G401.6 (cell line): Measurements from ENCODE around the gene DYNC1I1.

Experiments used
- FAIRE-seq: peaks from 2 replicates; lab custom pipeline; 2012; peaks lifted over from hg19 to GRCh38; lab: Jason Lieb, UNC

Gene DYNC1I1

DNA sequence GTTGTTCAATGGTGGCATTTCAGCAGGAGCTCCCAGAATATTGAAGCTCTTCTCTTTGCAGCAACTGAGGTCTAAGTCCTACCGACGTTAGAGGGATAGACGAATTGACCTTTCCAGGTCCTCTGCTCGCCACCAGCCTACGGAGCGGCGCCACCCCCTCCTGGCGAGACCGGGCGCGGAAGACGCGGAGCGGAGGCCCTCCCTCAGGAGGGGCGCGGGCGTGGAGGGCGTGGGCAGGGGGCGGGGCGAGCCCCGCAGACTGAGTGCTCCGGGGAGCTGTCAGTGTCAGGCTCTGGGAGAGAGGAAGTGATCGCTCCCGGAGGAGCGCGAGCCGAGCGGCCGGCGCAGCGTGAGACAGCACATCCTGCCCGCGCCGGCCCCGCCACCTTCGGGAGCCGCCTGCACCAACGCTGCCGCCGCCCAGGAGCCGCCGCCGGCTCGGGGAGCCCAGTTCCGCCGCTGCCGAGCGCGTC, at the start of gene DYNC1I1:
Gene DYNC1I1 (plus strand): TSS at position 257 of the 473 bp plus-strand sequence. CDS start 32,176 bp downstream, outside the sequence.
- FAIRE-seq = no peak

DNA sequence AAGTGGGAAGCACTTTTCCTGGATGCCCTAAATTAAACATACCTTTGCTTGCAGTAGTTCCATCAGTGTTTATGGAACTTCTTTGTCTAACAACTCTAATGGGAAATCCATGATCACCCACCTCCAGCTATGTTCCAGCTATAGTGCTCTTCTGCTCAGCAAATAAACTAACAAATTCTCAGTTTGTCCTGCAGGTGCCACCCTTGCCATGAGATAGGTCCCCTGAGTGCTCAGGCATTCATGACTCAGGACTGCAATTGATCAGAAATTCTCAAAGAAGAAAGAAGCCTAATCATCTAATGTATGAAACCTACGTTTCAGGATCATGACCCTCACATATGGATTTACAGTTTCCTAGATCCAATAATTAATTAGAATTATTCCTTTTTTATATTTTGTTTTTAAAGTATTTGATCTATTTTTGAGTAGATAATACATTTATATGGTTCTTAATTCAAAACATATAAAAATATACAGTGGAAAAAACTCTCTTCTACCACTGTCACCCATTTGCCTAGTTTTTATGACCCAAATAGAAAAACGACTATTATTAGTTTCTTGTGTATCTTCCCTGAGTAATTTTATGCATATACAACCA, 48.7 kb upstream of the DYNC1I1 start:
- FAIRE-seq = no peak

DNA sequence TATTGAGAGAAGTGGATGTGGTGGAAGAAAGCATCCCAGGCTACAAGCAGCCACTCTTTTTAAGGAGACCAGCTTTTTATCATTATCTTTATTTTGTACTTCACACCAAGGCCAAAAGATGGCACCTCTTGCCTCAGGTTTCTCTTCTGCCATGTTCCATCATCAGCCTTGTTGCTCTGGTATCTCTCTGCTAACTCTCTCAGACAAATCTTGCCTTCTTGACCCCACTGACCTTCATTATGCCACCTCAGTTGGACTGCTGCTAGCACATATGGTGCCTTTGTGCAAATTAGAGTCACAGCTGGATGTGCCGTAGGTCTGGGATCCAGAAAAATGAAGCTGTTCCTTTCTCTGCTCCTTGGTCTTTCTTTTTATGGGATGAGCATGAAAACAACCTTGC, 47.1 kb upstream of the DYNC1I1 start:
- no peak for FAIRE-seq

DNA sequence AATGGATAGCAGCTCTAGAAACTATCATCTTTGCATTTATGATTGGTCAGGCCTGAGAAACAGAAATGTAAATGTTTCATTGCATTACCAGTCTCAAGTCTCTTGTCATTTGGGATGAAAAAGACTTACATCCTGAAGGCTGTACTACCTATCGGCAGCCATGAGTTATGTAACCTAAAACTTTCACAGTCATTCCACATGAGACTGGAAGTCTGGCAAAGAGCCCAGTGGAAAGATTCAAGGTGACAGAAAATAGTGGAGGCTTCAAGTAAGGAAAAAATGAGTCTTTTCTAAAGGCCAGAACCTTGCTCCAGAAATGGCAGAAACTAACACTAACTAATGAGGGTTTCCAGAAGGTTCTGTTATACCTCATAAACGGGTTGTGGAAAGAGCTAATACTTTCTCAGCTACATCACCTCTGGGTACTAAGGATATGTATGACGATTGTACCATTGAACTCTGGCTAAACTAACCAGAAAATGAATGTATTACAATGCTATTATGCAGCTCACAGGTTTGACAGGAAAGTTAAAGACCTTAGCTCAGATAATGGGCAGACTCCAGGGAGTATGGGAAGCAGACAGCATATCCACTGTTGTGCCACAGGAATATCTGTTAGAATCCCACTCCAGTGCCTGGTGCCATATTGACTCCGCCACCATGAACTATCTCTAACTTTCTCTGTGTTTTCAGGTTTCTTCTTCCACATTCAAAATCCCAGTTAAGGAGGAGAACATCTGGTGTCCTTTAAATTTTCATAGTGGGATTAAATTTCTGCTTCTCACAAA, 41.7 kb upstream of the DYNC1I1 start:
- no peak for FAIRE-seq

DNA sequence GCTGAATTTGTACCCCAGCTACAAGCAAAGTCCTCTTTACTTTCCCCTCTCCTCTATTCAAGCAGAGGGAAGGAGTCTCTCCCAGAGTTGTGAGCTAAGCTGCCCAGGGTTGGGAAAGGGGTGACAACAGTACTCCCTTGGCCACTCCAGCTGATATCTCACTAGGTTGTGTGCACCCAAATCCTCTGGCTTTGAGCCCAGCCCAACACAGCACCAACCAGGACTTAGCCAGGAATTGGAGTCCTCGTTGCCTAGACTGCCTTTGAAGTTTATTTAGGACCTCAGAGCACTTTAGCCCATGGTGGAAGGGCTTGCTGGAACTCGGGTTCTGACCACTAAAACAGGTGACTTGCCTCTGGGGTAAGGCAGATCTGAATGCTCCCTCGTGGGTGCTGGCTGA, 35.7 kb upstream of the DYNC1I1 start:
- FAIRE-seq = no peak

DNA sequence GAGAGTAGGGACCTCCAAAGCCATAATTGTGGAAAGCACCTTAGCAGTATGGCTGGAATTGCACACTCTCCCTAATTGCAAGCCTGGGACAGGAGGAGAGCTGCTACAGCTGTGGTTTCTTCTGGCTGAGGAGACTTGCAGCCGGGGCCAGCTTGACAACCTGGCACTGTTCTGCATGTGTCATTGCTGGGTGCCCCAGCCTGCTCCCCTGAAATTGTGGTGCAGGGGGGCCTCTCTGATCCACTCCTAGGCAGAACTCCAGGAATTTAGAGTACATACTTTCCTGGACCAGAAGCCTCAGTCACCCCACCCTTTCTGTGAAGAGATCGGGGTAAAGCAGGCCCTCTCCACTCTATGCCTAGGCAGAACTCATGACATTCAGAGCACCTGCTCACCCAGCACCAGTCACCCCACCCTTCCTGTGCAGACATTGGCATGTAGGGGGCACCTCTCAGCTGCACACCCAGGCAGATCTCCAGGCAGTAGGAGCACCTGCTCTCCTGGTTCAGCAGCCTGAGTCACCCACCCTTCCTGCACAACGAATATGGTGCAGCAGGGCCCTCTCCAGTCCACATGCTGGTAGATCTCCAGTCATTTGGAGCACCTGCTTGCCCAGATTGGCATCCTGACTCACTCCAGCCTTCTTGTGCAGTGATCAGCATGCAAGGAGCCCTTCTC, 34.4 kb upstream of the DYNC1I1 start:
- FAIRE-seq = no peak

DNA sequence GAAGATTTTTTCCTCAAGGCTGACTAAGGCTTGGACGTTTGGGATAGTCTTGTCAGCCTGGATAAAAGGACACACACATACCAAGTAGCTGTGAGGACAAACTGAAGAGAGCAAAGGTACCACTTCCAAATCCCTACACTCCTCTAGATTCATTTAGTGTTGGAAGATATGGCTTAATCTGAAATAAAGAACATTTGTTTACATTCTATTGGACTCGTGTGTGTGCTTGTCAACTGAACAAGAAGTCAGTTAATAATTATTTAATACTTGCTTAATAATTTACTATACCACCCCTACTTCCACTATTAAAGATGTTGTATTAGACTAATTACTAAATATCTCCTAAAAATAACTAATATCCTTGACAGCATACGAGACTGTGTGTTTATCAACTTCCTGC, 23.3 kb upstream of the DYNC1I1 start:
- no peak for FAIRE-seq

DNA sequence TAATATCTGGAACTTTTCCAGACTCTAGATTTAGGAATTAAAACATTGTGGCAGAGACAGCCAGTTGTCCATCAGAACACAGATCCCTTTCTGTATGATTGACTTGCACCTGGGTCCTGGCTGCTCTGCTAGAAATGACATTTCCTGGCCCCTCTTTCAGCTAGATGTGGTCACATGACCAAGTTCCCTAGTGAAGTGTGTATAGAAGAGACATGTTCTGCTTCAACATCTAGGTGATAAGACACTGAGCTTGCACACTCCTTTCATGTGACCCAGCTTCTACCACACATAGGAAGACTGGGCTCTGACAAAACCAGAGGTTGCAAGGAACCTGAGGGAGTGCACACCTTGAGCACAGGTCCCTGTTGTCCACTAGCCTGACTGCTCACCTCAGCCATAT, 22.8 kb upstream of the DYNC1I1 start:
- FAIRE-seq = no peak

DNA sequence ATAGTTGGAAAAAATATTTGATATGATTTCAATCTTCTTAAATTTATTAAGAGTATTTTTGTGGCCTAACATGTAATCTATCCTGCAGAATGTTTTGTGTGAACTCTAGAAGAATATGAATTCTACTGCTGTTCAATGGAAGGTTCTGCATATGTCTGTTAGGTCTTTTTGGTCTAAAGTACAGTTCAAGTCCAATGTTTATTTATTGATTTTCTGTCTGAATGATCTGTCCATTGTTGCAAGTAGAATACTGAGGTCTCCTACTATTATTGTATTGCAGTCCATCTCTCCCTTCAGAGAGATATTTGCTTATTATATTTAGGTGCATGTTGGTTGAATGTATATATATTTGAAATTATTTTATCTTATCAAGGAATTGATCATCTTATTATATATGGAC, 18.9 kb upstream of the DYNC1I1 start:
- no peak for FAIRE-seq

DNA sequence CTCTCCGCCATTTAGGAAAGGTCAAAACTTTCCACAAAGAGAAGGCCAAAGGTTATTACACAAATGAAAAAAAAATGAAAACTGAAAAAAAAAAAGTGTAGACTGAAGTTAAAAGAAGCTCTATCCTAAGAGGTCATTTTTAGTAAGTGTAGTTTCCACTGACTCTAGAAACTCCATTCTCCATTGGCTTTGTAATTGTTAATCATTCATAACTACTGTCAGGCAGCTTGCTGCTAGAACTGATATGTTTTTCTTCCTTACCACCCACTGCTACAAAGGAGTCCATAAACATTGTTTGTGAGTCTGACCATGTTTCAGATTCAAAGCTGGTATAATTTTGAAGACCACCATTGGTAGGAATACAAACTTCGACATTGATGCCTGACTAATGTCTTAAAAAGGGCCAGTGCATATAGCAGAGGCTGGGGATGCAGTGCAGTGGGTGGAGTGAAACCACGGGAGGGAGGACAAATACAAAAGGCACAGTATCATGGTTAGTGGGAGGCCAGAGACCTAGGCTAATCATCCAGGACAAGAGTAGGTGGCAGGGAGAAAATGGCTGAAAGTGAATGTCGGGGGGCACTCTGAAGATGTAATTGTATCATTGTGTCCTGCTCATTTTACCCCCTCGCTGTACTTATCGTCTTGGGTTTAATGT, 16.9 kb upstream of the DYNC1I1 start:
- no peak for FAIRE-seq

DNA sequence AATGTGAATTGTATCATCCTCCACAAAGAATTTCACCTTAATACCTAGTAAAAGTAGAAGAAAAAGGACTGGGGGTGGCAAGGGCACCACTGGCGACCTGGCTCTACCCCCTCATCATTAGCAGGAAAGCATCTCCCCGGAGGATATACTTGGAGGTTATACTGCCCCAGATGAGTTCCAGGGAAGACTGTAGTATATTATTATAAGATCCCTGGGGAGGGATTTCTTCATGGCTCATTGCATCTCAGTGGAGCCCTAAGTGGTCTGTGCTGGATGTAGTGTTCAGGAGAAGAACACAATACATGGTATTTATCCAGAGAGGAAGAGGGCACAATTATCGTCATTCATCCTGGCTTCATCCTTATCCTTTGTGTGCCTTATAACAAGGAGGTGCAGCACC, 14.2 kb upstream of the DYNC1I1 start:
- no peak for FAIRE-seq

DNA sequence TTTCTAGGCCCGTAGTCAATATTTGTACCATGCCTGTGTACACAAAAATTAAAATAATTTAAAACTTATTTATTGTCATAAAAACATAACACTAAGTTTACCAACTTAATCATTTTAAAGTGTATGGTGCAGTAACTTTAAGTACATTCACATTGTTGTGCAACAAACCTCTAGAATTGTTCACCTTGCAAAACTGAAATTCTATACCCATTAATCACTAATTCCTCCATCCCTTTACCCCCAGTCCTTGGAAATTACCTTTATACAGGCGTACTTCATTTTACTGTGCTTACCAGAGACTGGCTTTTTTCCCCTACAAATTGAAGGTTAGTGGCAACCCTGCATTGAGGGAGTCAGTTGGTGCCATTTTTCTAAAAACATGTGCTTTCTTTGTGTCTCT, 6.3 kb upstream of the DYNC1I1 start:
- no peak for FAIRE-seq

DNA sequence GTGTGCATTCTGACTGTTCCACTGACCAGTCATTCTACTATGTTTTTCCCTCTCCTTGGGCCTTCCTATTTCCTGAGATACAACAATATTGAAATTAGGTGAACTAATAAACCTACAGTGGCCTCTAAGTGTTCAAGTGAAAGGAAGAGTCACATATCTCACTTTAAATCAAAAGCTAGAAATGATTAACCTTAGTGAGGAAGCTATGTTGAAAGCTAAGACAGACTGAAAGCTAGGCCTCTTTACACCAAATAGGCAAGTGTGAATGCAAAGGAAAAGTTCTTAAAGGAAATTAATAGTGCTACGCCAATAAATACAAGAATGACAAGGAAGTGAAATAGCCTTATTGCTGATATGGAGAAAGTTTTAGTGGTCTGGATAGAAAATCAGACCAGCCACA, 5.7 kb upstream of the DYNC1I1 start:
- FAIRE-seq = no peak

DNA sequence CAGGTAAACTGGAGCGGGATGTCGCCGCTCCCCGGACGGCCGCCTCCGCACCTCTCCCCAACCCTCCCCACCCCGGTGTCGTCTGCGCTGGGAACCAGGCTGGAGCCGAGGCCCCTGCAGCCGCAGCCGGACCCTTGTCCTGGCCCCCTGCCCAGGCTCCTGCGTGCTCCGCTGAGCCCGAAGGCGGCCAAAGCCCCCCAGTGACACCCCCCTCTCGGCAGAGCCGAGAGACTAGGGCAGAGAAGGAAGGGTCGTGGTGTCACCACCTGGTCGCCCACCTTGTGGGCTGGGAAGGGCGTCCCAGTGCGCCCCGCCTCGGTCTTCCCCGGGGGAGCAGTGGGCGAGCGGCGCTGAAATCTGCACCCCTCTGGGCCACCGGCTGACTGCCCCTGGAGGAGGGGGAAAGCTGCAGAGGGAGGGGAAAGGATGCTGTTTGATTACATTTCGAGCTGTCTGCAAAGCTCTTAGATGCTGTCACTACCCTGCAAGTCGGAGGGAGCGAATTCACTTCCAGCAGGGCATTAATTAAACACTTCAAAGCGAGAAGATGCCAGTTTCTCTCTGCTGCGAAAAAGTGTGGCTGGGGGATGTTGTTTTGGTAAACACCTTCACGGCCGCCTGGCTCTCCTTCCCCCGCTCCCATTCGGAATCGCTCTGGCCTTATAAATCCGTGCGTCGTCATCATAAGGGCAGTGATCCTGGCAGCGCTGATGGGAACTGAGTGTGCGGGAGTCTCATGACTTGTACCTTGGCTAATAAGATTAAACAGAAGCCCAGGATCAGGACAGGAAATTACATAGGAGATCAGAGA, 622 bp downstream of the DYNC1I1 start:
- no peak for FAIRE-seq

DNA sequence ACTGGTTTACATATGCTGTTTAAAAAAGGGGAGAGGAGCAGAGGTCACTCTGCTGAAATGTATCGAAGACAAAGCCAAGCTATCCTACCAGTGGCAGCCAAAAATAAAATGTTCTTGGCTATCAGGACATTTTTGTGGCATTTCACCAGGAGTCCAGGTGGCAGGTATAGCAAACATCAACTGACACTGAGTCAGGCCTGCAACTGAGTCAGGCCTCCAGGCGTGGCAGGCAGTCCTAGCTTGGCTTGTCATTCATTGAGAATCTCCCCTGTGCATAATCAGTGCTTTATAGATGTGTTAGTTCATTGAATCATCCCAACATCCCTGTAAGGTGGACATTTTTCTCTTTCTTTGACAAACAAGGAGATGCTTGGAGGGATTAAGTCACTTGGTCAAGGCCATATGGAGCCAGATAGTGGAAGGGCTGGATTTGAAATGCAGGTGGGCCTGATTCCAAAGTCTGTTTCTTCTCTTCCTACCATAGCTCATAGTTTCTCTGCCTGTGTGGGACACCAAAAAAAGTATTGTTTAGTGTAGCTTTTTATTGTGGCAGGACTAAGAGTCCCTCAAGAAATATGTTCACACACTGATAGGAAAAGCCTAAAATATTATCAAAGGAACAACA, 4.3 kb downstream of the DYNC1I1 start:
- FAIRE-seq = no peak

DNA sequence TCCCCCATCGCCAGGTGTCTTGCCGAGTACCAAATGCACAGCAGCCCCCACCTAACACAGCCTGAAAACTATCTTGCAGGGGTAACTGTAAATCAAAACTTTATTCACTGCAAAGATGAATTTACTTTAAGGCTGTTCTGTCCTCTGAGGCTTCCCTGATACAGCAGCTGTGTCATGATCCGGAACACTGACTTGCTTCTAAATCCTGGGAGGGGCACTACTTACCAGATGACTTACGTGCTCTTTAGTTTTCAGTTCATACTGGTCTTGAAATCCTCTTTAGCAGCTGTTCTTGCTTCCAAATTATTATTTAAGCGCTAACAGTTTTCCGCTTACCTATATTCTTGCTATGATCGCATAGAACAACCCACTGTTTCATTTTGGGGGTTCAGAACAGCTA, 4.9 kb downstream of the DYNC1I1 start:
- no peak for FAIRE-seq

DNA sequence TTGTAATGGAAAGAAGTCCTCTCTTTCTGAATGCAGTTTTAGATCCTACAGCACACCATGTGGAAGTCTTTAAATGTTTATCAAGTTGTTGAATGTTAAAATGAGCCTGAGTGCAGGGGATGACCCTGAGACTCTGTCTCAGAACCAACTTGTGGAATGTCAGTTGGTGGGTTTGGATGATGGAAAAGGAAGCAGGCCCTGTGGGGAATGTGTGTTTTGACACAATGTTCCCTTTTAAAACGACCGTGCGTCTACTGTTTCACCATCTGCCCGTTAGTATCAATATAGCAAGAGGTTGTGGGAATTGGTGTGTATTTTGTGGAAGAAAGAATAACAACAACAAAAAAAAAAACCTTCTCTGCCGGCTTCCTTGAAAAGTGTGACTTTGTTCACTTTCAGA, 8.3 kb downstream of the DYNC1I1 start:
- FAIRE-seq = no peak

DNA sequence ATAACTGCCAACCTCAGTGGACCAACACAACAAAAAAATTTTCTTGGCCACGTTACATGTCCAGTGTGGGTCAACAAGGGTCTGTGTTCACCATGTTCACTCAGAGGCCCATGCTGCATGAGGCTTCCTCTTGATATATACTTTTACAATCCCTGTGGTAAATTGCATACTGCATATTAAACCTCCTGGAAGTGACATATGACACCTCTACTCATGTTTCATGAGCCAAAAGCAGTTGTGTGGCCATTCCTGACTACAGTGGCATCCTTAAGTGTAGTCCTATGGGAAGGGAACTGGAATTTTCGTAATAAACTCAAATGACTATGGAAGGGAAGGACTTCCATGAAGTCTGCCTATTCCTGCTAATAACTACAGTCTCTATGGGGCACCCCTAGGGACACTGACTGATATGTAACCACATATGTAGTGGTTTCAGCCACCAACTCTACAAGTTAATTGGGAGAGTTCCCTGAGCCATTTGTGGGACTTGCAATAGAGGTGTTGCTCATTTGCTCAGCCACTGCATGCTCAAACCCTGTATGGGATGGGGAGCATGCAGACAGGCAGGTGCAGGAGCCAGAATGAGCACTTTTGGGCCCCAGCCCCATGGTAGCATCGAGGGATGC, 9.7 kb downstream of the DYNC1I1 start:
- FAIRE-seq = no peak

DNA sequence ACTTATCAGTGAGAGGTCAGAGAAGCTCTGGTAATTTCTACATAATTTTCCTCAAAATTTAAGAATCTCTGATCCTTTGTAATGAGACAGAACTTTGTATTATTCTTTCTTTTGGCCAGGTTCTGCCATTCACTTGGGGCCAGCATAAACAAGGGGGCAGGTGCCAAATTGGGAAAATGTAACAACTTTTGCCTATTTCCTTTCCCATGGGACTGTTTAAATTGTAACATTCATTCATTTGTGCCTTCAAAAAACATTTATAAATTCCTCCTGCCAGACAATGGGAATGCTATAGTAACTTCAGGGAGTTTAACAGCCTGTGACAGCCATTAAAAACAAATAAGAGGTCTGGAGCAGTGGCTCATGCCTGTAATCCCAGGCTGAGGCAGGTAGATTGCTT, 12.4 kb downstream of the DYNC1I1 start:
- no peak for FAIRE-seq

DNA sequence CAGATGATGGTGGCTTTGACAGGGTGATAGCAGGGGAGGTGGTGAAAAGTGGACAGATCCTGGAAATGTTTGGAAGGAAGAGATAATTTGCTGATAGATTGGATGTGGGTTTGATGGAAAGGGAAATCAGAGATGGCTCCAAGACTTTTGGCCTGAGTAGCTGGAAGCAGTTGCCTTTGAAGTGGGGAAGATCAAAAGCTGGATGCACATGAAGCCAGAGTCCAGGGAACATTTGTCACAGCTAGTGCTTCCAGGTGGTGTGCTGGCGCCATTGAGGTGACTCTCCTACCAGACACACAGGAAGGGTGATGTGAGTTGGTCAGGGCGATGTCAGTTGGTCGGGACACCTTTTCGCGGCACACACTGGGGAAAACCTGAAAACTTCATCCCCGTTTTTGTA, 15.9 kb downstream of the DYNC1I1 start:
- no peak for FAIRE-seq

DNA sequence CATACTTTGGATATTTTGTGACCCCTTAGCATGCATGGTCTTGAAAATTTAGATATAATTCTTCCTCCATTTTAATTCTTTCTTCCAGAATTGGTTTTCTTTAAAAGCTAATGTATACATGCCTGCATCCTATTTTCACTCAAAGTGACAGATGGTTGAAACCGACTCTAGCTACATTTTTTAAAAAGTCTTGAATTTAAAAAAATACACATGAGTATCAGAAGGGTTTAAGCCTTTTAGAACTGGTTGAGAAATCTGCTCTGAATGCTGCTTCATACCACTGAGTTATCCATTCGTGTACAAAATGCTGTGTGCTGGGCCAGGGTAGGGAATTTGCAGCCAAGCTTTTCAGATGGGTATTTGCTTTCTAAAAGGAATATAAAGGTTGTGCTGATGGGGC, 16.5 kb downstream of the DYNC1I1 start:
- no peak for FAIRE-seq
